Chondrocyte (in vitro differentiated cells): ENCODE data around the gene C19orf47. TPM values are rescaled to one million over a fixed set of nuclear protein-coding genes. Genes with fewer than 3 reads are reported as not detected.

Source experiments
- DNase-seq: peaks from one replicate; pipeline ENCODE4 v3.0.0; 2021; ENCODE audit warnings: mixed read lengths, low spot score
- H3K27ac Mint-ChIP-seq: one replicate; pipeline ENCODE4 v1.8.0; 2021; ENCODE audit warnings: mild to moderate bottlenecking, moderate library complexity, mixed read lengths; ENCODE audit not compliant: unreplicated experiment
- H3K27me3 Mint-ChIP-seq: 2 replicates; pipeline ENCODE4 v1.8.0; 2021; ENCODE audit warnings: low read depth, mixed read lengths
- H3K36me3 Mint-ChIP-seq: 2 replicates; pipeline ENCODE4 v1.8.0; 2021; ENCODE audit warnings: low read depth, mixed read lengths
- H3K4me1 Mint-ChIP-seq: 2 replicates; pipeline ENCODE4 v1.8.0; 2021; ENCODE audit warnings: low read depth, mild to moderate bottlenecking, mixed read lengths
- H3K4me3 Mint-ChIP-seq: one replicate; pipeline ENCODE4 v1.8.0; 2021; ENCODE audit warnings: mild to moderate bottlenecking, moderate library complexity, mixed read lengths; ENCODE audit not compliant: unreplicated experiment
- H3K9me3 Mint-ChIP-seq: 2 replicates; pipeline ENCODE4 v1.8.0; 2021; ENCODE audit warnings: low read depth, mixed read lengths
- total RNA-seq: library from RNA; stranded (reverse); gene quantifications from 3 replicates; pipeline ENCODE4 v1.2.1, GENCODE V29; 2021
- TF ChIP-seq, protein P1 (sequence below): fragments of 200-600 bp; sonication (generic); IDR thresholded peaks from 2 replicates; pipeline ENCODE4 v1.5.0; 2021; ENCODE audit warnings: antibody characterized with exemption, mild to moderate bottlenecking, moderate library complexity

Gene C19orf47
- total RNA-seq, 1 donor from 2014 or later: 21.5 TPM

DNA sequence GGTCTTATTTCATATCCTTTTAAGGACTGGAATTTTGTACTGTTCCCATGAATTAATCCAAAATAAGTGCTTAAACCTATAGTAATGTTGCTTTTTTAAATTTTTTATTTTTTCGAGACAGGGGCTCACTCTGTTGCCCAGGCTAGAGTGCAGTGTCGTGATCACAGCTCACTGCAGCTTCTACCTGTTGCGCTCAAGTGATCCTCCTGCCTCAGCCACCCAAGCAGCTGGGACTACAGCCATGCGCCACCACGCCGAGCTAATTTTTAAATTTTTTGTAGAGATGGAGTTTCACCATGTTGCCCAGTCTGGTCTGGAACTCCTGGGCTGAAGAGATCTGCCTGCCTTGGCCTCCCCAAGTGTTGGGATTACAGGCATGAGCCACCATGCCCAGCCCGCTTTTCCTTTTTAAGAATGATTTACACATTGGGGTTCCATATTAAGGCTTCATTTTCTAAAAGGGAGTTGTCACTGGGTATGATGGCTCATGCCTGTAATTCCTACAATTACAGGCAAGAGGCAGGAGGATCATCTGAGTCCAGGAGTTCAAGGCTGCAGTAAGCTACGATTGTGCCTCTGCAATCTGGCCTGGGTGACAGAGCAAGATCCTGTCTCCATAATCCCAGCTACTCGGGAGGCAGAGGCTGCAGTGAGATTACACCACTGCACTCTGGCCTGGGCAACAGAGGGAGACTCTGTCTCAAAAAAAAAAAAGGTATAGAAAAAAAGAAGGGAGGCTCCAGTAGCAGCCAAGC, 34.8 kb downstream of the C19orf47 start:
- H3K9me3 Mint-ChIP-seq: no peaks in the 10 kb centered on the region
- peaks cover 4% of the 10 kb centered on the region for H3K36me3 Mint-ChIP-seq
- no peak for DNase-seq
- no peak overlapping the region for H3K27ac Mint-ChIP-seq
- no peak overlapping the region for H3K4me3 Mint-ChIP-seq
- TF ChIP-seq, protein P1, sequence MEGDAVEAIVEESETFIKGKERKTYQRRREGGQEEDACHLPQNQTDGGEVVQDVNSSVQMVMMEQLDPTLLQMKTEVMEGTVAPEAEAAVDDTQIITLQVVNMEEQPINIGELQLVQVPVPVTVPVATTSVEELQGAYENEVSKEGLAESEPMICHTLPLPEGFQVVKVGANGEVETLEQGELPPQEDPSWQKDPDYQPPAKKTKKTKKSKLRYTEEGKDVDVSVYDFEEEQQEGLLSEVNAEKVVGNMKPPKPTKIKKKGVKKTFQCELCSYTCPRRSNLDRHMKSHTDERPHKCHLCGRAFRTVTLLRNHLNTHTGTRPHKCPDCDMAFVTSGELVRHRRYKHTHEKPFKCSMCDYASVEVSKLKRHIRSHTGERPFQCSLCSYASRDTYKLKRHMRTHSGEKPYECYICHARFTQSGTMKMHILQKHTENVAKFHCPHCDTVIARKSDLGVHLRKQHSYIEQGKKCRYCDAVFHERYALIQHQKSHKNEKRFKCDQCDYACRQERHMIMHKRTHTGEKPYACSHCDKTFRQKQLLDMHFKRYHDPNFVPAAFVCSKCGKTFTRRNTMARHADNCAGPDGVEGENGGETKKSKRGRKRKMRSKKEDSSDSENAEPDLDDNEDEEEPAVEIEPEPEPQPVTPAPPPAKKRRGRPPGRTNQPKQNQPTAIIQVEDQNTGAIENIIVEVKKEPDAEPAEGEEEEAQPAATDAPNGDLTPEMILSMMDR: no peak
- no peaks in the 10 kb centered on the region for H3K4me1 Mint-ChIP-seq
- no peaks in the 10 kb centered on the region for H3K27me3 Mint-ChIP-seq

DNA sequence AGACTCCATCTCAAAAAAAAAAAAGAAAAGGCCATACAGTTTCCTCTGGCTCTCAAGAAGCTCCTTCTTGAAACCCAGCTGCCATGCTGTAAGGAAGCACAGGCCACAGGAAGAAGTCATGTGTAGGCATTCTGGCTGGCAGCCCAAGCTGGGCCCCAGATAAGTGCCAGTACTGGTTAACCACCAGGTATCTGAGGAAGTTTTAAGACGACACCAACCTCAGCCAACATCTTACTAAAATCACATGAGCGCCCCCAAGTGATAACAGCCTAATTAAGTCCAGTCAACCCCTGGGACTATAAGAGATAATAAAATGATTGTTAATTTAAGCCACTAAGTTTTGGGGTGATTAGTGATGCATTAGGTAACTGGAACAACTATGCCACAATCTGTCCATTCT, 35.7 kb downstream of the C19orf47 start:
- TF ChIP-seq, protein P1: no peak
- Mint-ChIP-seq H3K4me1 (no peaks in the 10 kb centered on the region), H3K27ac (no peak overlapping the region), H3K9me3 (no peaks in the 10 kb centered on the region), H3K27me3 (no peaks in the 10 kb centered on the region), H3K36me3 (peaks cover 3% of the 10 kb centered on the region), H3K4me3 (no peak overlapping the region)
- no peak for DNase-seq

DNA sequence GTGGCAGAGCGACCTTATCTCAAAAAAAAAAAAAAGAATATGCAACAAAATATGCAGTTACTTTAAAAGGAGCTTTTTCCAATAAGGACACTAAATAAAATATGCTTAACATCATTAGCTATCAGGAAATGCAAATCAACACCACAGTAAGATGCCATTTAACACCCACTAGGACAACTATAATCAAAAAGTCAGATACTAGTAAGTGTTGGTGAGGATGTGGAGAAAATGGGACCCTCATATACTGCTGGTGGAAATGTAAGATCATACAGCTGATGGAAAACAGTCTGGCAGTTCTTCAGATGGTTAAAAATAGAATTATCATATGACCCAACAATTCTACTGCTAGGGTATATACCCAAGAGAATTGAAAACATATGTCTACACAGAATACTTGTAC, 38.5 kb downstream of the C19orf47 start:
- TF ChIP-seq, protein P1: no peak
- Mint-ChIP-seq H3K4me1 (peaks cover 5% of the 10 kb centered on the region), H3K27ac (no peak overlapping the region), H3K4me3 (no peak overlapping the region), H3K36me3 (no peaks in the 10 kb centered on the region), H3K9me3 (no peaks in the 10 kb centered on the region), H3K27me3 (no peaks in the 10 kb centered on the region)
- no peak for DNase-seq

DNA sequence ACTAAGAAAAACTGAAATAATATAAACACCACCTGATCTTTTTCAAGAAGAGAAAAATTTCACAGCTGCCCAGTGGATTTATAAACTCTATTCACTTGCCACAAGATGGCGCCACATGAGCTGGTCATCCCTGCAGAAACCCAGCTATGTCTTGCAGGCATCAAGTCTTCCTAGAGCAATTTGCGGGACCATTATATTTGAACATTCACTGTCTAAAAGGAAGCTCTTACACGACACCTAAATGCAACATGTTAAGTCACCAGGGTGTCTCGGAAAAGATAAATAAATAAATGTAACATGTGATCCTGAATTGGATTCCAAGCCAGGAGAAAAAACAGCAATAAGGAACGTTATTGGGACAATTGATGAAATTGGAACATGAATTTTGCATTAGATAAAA, 42.8 kb downstream of the C19orf47 start:
- DNase-seq: no peak
- TF ChIP-seq, protein P1: peak; percentile 92
- H3K4me3 Mint-ChIP-seq: no peak overlapping the region
- H3K36me3 Mint-ChIP-seq: peaks cover 1% of the 10 kb centered on the region
- no peak overlapping the region for H3K27ac Mint-ChIP-seq
- peaks cover 5% of the 10 kb centered on the region for H3K4me1 Mint-ChIP-seq
- no peaks in the 10 kb centered on the region for H3K27me3 Mint-ChIP-seq
- H3K9me3 Mint-ChIP-seq: no peaks in the 10 kb centered on the region

DNA sequence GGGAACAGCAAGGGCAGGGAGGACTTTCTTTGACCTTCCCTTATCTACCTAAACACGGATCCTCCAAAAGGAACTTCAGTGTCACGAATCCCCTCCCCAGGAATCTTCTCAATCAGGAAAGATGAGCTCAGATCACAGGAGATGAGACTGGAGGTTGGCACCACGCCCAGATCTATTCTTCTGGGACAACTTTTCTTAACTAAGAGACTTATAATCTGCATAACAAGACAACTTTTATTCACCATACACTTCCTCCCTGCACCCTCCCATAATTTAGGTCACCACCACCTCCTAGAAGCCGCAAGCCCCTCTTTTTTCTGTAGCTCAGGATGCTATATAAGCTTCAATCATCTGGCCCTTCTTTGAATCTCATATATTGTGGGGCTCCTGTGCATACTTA, 43.9 kb downstream of the C19orf47 start:
- no peaks in the 10 kb centered on the region for H3K9me3 Mint-ChIP-seq
- no peak overlapping the region for H3K4me3 Mint-ChIP-seq
- peak; percentile 4 for DNase-seq
- peaks cover 5% of the 10 kb centered on the region for H3K4me1 Mint-ChIP-seq
- no peak overlapping the region for H3K27ac Mint-ChIP-seq
- H3K36me3 Mint-ChIP-seq: peaks cover 1% of the 10 kb centered on the region
- no peaks in the 10 kb centered on the region for H3K27me3 Mint-ChIP-seq
- TF ChIP-seq, protein P1: no peak
